PC-9 (cell line): ENCODE data around the gene SHANK1. TPM values are rescaled to one million over a fixed set of nuclear protein-coding genes. Genes with fewer than 3 reads are reported as not detected.

Experiments used
- BruUV-seq: library from RNA; stranded (reverse); fragments of 400-500 nt; replicated peaks from 2 replicates; lab custom pipeline; 2021; lab: Mats Ljungman, UMichigan
- CTCF ChIA-PET: fragments of 300-600 bp; sonication (Branson Sonifier 250); formaldehyde crosslinking; loops from one replicate; lab custom pipeline; 2022; ENCODE audit warnings: antibody characterized with exemption; lab: Charles Lee
- POLR2A ChIA-PET: fragments of 300-600 bp; sonication (Branson Sonifier 250); formaldehyde crosslinking; loops from one replicate; lab custom pipeline; 2022; ENCODE audit warnings: antibody characterized with exemption; ENCODE audit not compliant: unreplicated experiment; lab: Charles Lee
- DNase-seq, 2 experiments: peaks; one replicate each; pipeline versions ENCODE4 v3.0.0 to v3.0.0-alpha.2; 2015 to 2022; ENCODE audit warnings: mixed read lengths in 1 of 2
- H2AFZ ChIP-seq: fragments of 200-600 bp; sonication (generic); 2 replicates; pipeline ENCODE4 v1.8.1; 2017; ENCODE audit warnings: antibody characterized with exemption
- H3F3A ChIP-seq: fragments of 200-600 bp; sonication (generic); 2 replicates; pipeline ENCODE4 v1.8.1; 2017; ENCODE audit warnings: antibody characterized with exemption, mild to moderate bottlenecking, low read depth; ENCODE audit not compliant: insufficient read depth
- H3K27ac ChIP-seq: fragments of 200-600 bp; sonication (generic); 2 replicates; pipeline ENCODE4 v1.6.1; 2016; ENCODE audit warnings: mixed run types
- H3K27me3 ChIP-seq: fragments of 200-600 bp; sonication (generic); 2 replicates; pipeline ENCODE4 v1.6.1; 2016; ENCODE audit warnings: low read depth, mixed run types; ENCODE audit not compliant: insufficient read depth
- H3K36me3 ChIP-seq: fragments of 200-600 bp; sonication (generic); 2 replicates; pipeline ENCODE4 v1.6.1; 2016; ENCODE audit warnings: low read depth, mixed run types
- H3K4me1 ChIP-seq: fragments of 200-600 bp; sonication (generic); replicated peaks from 2 replicates; pipeline ENCODE4 v1.6.1; 2016; ENCODE audit warnings: mixed run types; ENCODE audit not compliant: insufficient read depth
- H3K4me2 ChIP-seq: fragments of 200-600 bp; sonication (generic); 2 replicates; pipeline ENCODE4 v1.6.1; 2017; ENCODE audit warnings: mixed run types
- H3K4me3 ChIP-seq: fragments of 200-600 bp; sonication (generic); 2 replicates; pipeline ENCODE4 v1.6.1; 2016; ENCODE audit warnings: mixed run types
- H3K79me2 ChIP-seq: fragments of 200-600 bp; sonication (generic); 2 replicates; pipeline ENCODE4 v1.6.1; 2017; ENCODE audit warnings: low read depth, mixed run types
- H3K9me2 ChIP-seq: fragments of 200-600 bp; sonication (generic); 2 replicates; pipeline ENCODE4 v1.8.1; 2017; ENCODE audit warnings: mild to moderate bottlenecking; ENCODE audit not compliant: insufficient read depth
- H3K9me3 ChIP-seq: fragments of 200-600 bp; sonication (generic); 2 replicates; pipeline ENCODE4 v1.8.1; 2016; ENCODE audit warnings: low read depth; ENCODE audit not compliant: insufficient read depth
- H4K20me1 ChIP-seq: fragments of 200-600 bp; sonication (generic); 2 replicates; pipeline ENCODE4 v1.8.1; 2017; ENCODE audit not compliant: insufficient read depth
- CTCF ChIP-seq: fragments of 200-600 bp; sonication (generic); conservative IDR thresholded peaks from 2 replicates; pipeline ENCODE4 v1.6.1; 2017; ENCODE audit warnings: mixed run types, antibody characterized with exemption, mild to moderate bottlenecking, moderate library complexity
- EZH2 ChIP-seq: fragments of 200-600 bp; sonication (generic); IDR thresholded peaks from 2 replicates; pipeline ENCODE4 v1.8.0; 2017; ENCODE audit warnings: antibody characterized with exemption, low read depth
- intact Hi-C: fragments of 100-400 bp; cut with micrococcal nuclease; formaldehyde crosslinking; loops from one replicate; pipeline ENCODE4 v1.10.0; 2022; ENCODE audit not compliant: unreplicated experiment
- total RNA-seq: library from RNA; stranded (reverse); gene quantifications from 2 replicates; pipeline ENCODE4 v1.2.3, GENCODE V29; 2021

The SHANK1 gene
- total RNA-seq, 1 experiment from 2014 or later: not detected

GRCh38 chr19:50745221-50745620, 25.6 kb upstream of the SHANK1 start:
- POLR2A ChIA-PET: no interaction called here
- Histone ChIP-seq H3K36me3 (no peaks in the 10 kb centered on the region), H3K4me2 (no peak overlapping the region), H3K4me3 (no peak overlapping the region), H4K20me1 (no peaks in the 10 kb centered on the region), H2AFZ (no peak overlapping the region), H3K4me1 (no peaks in the 10 kb centered on the region), H3K27ac (no peak overlapping the region), H3K27me3 (peaks cover 74% of the 10 kb centered on the region), H3K9me2 (no peaks in the 10 kb centered on the region), H3K79me2 (no peaks in the 10 kb centered on the region), H3K9me3 (no peaks in the 10 kb centered on the region), H3F3A (no peaks in the 10 kb centered on the region)
- no TSS peak for BruUV-seq
- CTCF ChIA-PET: no interaction called here
- no peak for DNase-seq
- intact Hi-C loops: no loop called here
- TF ChIP-seq EZH2 (no peak), CTCF (no peak)

GRCh38 chr19:50743537-50743936, 23.9 kb upstream of the SHANK1 start:
- H3K9me2 ChIP-seq: no peaks in the 10 kb centered on the region
- no peak for TF ChIP-seq EZH2
- no peaks in the 10 kb centered on the region for H4K20me1 ChIP-seq
- POLR2A ChIA-PET: no interaction called here
- no peak overlapping the region for H2AFZ ChIP-seq
- H3K4me3 ChIP-seq: no peak overlapping the region
- DNase-seq: no peak
- H3K9me3 ChIP-seq: no peaks in the 10 kb centered on the region
- H3K4me2 ChIP-seq: no peak overlapping the region
- intact Hi-C loops: no loop called here
- peaks cover 4% of the 10 kb centered on the region; the same call in 1 of the 2 replicates for H3F3A ChIP-seq
- H3K79me2 ChIP-seq: no peaks in the 10 kb centered on the region
- H3K27ac ChIP-seq: no peak overlapping the region
- H3K27me3 ChIP-seq: peaks cover 81% of the 10 kb centered on the region
- no TSS peak for BruUV-seq
- H3K36me3 ChIP-seq: no peaks in the 10 kb centered on the region
- no peaks in the 10 kb centered on the region for H3K4me1 ChIP-seq
- CTCF ChIA-PET: interaction anchor here (0.7 kb wide), 1 partner anchor 963 kb away, joined by 3 read pairs; no protein-coding TSS in a partner anchor

DNA sequence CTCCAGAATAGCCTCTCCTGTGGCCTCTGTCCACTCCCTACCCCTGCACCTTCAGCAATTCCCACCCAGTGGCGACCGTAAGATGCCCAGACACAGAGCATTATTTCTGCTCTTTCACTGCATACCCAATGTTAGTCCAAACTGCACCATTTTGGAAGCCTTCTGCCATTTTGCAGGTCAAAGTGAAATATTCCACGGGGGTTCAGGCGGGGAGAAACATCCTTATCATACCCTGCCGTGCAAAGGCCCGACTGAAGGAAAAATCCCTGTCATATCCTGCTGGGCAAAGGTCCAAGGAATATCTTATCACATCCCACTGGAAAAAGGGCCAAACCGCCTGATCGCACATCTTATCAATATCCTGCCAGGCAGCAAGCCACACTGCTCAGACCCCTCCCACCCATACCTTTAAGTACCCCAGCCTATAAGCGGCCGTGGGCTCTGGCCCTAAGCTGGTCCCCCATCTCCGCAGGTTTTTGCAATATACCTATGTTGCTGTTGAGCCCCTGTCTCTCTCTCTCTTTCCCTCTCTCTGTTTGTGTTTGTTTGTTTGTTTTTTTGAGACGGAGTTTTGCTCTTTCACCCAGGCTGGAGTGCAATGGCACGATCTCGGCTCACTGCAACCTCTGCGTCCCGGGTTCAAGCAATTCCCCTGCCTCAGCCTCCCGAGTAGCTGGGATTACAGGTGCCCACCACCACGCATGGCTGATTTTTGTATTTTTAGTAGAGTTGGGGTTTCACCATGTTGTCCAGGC, 21.8 kb upstream of the SHANK1 start:
- H3K4me2 ChIP-seq: no peak overlapping the region
- H3F3A ChIP-seq: peaks cover 4% of the 10 kb centered on the region; the same call in 1 of the 2 replicates
- peaks cover 95% of the 10 kb centered on the region for H3K27me3 ChIP-seq
- no peak for DNase-seq
- H4K20me1 ChIP-seq: no peaks in the 10 kb centered on the region
- BruUV-seq: no TSS peak
- no peaks in the 10 kb centered on the region for H3K4me1 ChIP-seq
- intact Hi-C loops: no loop called here
- no peak overlapping the region for H3K4me3 ChIP-seq
- no peaks in the 10 kb centered on the region for H3K9me2 ChIP-seq
- ChIA-PET CTCF (no interaction called here), POLR2A (no interaction called here)
- no peak overlapping the region for H2AFZ ChIP-seq
- H3K36me3 ChIP-seq: no peaks in the 10 kb centered on the region
- H3K9me3 ChIP-seq: no peaks in the 10 kb centered on the region
- H3K27ac ChIP-seq: no peak overlapping the region
- no peaks in the 10 kb centered on the region for H3K79me2 ChIP-seq
- no peak for TF ChIP-seq EZH2
- no peak for TF ChIP-seq CTCF
